Chondrocyte (in vitro differentiated cells): ENCODE results near the gene MMP8. TPM values are rescaled to one million over a fixed set of nuclear protein-coding genes. Genes with fewer than 3 reads are reported as not detected.
"Not testable (repeated sequence)": the region's sequence is repeated elsewhere in the genome, so short reads cannot be mapped to it uniquely, and the experiment has no call there.

Source experiments
- DNase-seq: peaks from one replicate; pipeline ENCODE4 v3.0.0; 2021; ENCODE audit warnings: mixed read lengths, low spot score
- H3K27ac Mint-ChIP-seq: one replicate; pipeline ENCODE4 v1.8.0; 2021; ENCODE audit warnings: mild to moderate bottlenecking, moderate library complexity, mixed read lengths; ENCODE audit not compliant: unreplicated experiment
- H3K27me3 Mint-ChIP-seq: 2 replicates; pipeline ENCODE4 v1.8.0; 2021; ENCODE audit warnings: low read depth, mixed read lengths
- H3K36me3 Mint-ChIP-seq: 2 replicates; pipeline ENCODE4 v1.8.0; 2021; ENCODE audit warnings: low read depth, mixed read lengths
- H3K4me1 Mint-ChIP-seq: 2 replicates; pipeline ENCODE4 v1.8.0; 2021; ENCODE audit warnings: low read depth, mild to moderate bottlenecking, mixed read lengths
- H3K4me3 Mint-ChIP-seq: one replicate; pipeline ENCODE4 v1.8.0; 2021; ENCODE audit warnings: mild to moderate bottlenecking, moderate library complexity, mixed read lengths; ENCODE audit not compliant: unreplicated experiment
- H3K9me3 Mint-ChIP-seq: 2 replicates; pipeline ENCODE4 v1.8.0; 2021; ENCODE audit warnings: low read depth, mixed read lengths
- total RNA-seq: library from RNA; stranded (reverse); gene quantifications from 3 replicates; pipeline ENCODE4 v1.2.1, GENCODE V29; 2021
- TF ChIP-seq, protein P1 (sequence below): fragments of 200-600 bp; sonication (generic); IDR thresholded peaks from 2 replicates; pipeline ENCODE4 v1.5.0; 2021; ENCODE audit warnings: antibody characterized with exemption, mild to moderate bottlenecking, moderate library complexity

The MMP8 gene
- total RNA-seq, 1 donor from 2014 or later: not detected

DNA sequence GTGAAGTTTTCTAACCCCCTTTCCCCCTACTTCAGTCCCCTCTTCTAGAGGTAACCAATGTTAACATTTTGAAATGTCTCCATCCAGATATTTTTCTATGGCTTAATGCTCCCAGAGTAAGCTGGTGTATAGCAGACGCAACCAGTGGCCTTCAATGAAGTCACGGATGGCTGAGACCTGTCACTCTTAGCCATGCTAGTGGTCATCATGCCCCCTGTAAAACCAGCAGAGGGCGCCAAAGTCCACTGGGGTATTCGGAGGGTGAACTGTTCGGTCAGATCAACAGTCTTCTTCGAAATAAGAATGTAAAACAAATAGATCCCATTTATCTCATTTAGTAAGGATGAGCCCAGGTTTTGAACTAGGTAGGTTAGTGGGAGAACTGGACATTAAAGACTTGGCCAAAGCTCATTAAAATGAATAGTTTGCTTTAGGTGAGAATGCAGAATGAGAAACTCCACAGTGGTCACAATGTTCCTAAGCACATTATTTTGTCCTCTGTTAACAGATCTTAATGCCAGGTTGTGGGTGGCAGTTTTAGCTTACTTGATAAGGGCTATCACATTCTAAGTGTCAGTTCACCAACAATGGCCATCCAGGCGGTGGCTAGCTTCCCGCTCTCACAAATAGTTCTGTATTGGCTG is 8.6 kb upstream of the MMP8 start:
- Mint-ChIP-seq H3K36me3 (peaks cover 3% of the 10 kb centered on the region), H3K9me3 (peaks cover 4% of the 10 kb centered on the region), H3K27me3 (no peaks in the 10 kb centered on the region), H3K4me1 (no peaks in the 10 kb centered on the region), H3K4me3 (no peak overlapping the region), H3K27ac (no peak overlapping the region)
- DNase-seq: no peak
- TF ChIP-seq, protein P1, sequence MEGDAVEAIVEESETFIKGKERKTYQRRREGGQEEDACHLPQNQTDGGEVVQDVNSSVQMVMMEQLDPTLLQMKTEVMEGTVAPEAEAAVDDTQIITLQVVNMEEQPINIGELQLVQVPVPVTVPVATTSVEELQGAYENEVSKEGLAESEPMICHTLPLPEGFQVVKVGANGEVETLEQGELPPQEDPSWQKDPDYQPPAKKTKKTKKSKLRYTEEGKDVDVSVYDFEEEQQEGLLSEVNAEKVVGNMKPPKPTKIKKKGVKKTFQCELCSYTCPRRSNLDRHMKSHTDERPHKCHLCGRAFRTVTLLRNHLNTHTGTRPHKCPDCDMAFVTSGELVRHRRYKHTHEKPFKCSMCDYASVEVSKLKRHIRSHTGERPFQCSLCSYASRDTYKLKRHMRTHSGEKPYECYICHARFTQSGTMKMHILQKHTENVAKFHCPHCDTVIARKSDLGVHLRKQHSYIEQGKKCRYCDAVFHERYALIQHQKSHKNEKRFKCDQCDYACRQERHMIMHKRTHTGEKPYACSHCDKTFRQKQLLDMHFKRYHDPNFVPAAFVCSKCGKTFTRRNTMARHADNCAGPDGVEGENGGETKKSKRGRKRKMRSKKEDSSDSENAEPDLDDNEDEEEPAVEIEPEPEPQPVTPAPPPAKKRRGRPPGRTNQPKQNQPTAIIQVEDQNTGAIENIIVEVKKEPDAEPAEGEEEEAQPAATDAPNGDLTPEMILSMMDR: peak; percentile 87

DNA sequence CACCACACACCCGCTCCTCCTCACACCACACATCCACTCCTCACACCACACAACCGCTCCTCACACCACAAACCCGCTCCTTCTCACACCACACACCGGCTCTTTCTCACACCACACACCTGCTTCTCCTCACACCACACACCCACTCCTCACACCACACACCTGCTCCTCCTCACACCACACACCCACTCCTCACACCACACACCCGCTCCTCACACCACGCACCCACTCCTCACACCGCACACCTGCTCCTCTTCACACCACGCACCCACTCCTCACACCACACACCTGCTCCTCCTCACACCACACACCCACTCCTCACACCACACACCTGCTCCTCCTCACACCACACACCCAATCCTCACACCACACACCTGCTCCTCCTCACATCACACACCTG is 6.2 kb upstream of the MMP8 start:
- not testable (repeated sequence) for H3K4me3 Mint-ChIP-seq, H3K9me3 Mint-ChIP-seq

DNA sequence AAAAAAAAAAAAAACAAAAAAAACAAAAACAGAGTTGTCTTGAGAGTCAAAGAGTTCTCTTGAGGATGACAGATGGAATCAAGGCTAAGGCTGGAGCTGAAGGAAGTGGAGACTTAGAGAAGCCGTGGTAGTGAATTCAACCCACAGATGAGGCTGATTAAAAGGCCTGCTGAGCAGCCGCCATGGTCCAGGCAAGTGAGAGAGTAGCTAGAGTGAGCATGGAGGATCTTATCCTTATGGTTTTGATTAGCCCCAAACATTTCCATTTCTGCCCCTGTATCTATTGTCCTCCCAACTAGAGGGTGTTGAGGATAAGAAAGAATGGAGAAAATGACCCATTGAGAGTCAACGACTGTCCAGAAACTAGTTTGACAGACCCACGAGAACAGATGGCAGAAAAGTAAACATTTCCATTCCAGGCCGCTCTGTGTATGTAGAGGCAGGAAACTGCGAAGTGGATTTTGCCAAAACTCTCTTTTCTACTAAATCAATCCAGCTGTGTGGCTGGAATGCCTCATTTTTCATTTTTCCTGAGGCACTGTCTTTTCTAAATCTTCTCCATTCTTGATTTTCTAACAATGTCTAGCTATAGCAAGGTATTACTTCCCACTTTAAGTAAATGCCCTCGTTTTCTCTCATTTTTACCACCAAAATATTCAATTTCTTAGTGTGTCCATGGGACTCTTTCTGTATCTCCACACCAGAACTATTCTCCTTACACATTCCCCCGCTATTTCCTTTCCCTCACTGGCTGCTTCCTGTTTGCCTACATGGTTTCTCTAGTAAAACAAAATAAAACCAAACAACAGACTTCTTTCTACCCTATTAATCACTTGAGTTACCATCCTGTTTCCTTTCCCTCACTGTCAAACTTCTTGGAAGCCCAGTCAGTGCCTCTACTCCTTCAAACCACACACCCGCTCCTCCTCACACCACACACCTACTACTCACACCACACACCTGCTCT is 5.4 kb upstream of the MMP8 start:
- no peak overlapping the region for H3K27ac Mint-ChIP-seq
- no peak for DNase-seq
- no peaks in the 10 kb centered on the region for H3K27me3 Mint-ChIP-seq
- no peaks in the 10 kb centered on the region for H3K9me3 Mint-ChIP-seq
- H3K36me3 Mint-ChIP-seq: no peaks in the 10 kb centered on the region
- no peak overlapping the region for H3K4me3 Mint-ChIP-seq
- H3K4me1 Mint-ChIP-seq: peaks cover 13% of the 10 kb centered on the region
- TF ChIP-seq, protein P1: no peak

More for the DNA sequence above, 6.2 kb upstream of the MMP8 start:
- not testable (repeated sequence) for DNase-seq, H3K27ac Mint-ChIP-seq, H3K36me3 Mint-ChIP-seq, H3K4me1 Mint-ChIP-seq, H3K27me3 Mint-ChIP-seq

DNA sequence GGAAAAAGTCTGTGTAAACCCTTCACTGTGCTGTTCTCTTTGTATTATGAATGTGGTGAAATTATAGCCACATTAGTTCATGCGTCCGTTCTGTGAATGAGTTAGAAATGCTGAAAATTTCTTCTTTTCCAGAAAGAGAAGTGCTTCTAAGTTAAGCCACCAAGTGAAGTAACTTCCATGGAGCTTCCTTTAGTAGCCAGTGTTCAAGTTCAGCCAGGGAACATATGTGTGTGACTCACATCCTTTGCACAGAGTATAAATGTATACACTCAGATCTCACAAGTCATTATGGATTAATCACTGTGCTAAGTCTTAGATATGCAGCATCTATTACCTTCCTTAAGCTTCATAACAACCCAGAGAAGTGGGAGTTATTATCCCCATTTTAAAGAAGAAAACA is 3.1 kb upstream of the MMP8 start:
- Mint-ChIP-seq H3K36me3 (no peaks in the 10 kb centered on the region), H3K4me1 (peaks cover 17% of the 10 kb centered on the region), H3K27me3 (no peaks in the 10 kb centered on the region), H3K27ac (no peak overlapping the region), H3K4me3 (no peak overlapping the region), H3K9me3 (peaks cover 4% of the 10 kb centered on the region)
- TF ChIP-seq, protein P1: no peak
- no peak for DNase-seq

DNA sequence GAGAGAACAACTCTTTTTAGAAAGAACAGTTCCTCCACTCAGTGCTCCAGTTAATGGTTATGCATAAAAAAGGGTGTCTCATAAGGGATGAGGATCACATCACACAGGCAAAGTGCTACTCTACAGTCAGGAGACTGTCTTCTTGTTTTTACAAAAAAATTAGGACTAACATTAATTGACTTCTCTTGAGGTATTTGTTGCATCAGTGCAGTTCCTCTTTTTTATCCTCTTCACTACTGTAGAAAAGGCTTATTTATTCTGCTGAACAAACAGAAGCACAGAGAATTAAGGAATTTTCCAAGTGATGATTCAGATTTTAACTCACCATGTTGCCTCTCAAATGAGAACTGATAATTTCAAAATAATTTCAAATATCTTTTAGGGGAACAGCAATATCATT is 1.9 kb downstream of the MMP8 start:
- no peak for DNase-seq
- Mint-ChIP-seq H3K4me1 (peaks cover 12% of the 10 kb centered on the region), H3K27ac (no peak overlapping the region)

More for the DNA sequence above, 1.9 kb downstream of the MMP8 start:
- Mint-ChIP-seq H3K9me3 (peaks cover 4% of the 10 kb centered on the region), H3K36me3 (no peaks in the 10 kb centered on the region), H3K27me3 (peaks cover 2% of the 10 kb centered on the region), H3K4me3 (no peak overlapping the region)
- TF ChIP-seq, protein P1: no peak
